OCI-LY7 (cell line): ENCODE measurements around the gene HMGCL. TPM values are rescaled to one million over a fixed set of nuclear protein-coding genes. Genes with fewer than 3 reads are reported as not detected.
"Not testable (repeated sequence)": the region's sequence is repeated elsewhere in the genome, so short reads cannot be mapped to it uniquely, and the experiment has no call there.

Source experiments
- BruUV-seq: library from RNA; stranded (reverse); fragments of 400-500 nt; replicated peaks from 2 replicates; lab custom pipeline; 2021; lab: Mats Ljungman, UMichigan
- CTCF ChIA-PET: fragments of 300-600 bp; sonication (Branson Sonifier 250); formaldehyde crosslinking; loops from one replicate; lab custom pipeline; 2022; ENCODE audit warnings: antibody characterized with exemption; ENCODE audit not compliant: unreplicated experiment; lab: Charles Lee
- POLR2A ChIA-PET: fragments of 300-600 bp; sonication (Branson Sonifier 250); formaldehyde crosslinking; loops from one replicate; lab custom pipeline; 2022; ENCODE audit warnings: antibody characterized with exemption; lab: Charles Lee
- DNase-seq: peaks from one replicate; pipeline ENCODE4 v3.0.0-alpha.2; 2015; ENCODE audit warnings: low spot score
- H2AFZ ChIP-seq: fragments of 200-600 bp; sonication (generic), shearing (Covaris generic); 2 replicates; pipeline ENCODE4 v1.6.1; 2014; ENCODE audit warnings: mild to moderate bottlenecking, antibody characterized with exemption, low read length, moderate library complexity
- H3K27ac ChIP-seq: fragments of 200-600 bp; sonication (generic); 2 replicates; pipeline ENCODE4 v1.5.1; 2014; ENCODE audit warnings: mixed run types, low read depth, mild to moderate bottlenecking, moderate library complexity, low read length, inconsistent platforms; ENCODE audit not compliant: poor library complexity, severe bottlenecking
- H3K36me3 ChIP-seq: fragments of 200-600 bp; sonication (generic); 2 replicates; pipeline ENCODE4 v1.6.1; 2014; ENCODE audit warnings: mild to moderate bottlenecking, antibody characterized with exemption, low read length, moderate library complexity, mixed read lengths; ENCODE audit not compliant: insufficient read depth
- H3K4me1 ChIP-seq: fragments of 200-600 bp; sonication (generic); 2 replicates; pipeline ENCODE4 v1.5.1; 2014; ENCODE audit warnings: mild to moderate bottlenecking, low read length; ENCODE audit not compliant: insufficient read depth, poor library complexity, severe bottlenecking
- H3K4me2 ChIP-seq: fragments of 200-600 bp; sonication (generic); 2 replicates; pipeline ENCODE4 v1.6.1; 2014; ENCODE audit warnings: mild to moderate bottlenecking, low read length
- H3K4me3 ChIP-seq: fragments of 200-600 bp; sonication (generic); 2 replicates; pipeline ENCODE4 v1.5.1; 2014; ENCODE audit warnings: mild to moderate bottlenecking, low read depth, low read length; ENCODE audit not compliant: poor library complexity, severe bottlenecking
- H3K79me2 ChIP-seq: fragments of 200-600 bp; sonication (generic); 2 replicates; pipeline ENCODE4 v1.6.1; 2016; ENCODE audit warnings: low read depth, mild to moderate bottlenecking, low read length, moderate library complexity, mixed read lengths; ENCODE audit not compliant: insufficient read depth
- H3K9me2 ChIP-seq: fragments of 200-600 bp; sonication (generic); 2 replicates; pipeline ENCODE4 v1.6.1; 2016; ENCODE audit warnings: mild to moderate bottlenecking, low read length, mixed read lengths; ENCODE audit not compliant: insufficient read depth
- H3K9me3 ChIP-seq: fragments of 200-600 bp; sonication (generic); 2 replicates; pipeline ENCODE4 v1.6.1; 2014; ENCODE audit warnings: mild to moderate bottlenecking, mixed run types, low read length, mixed read lengths
- H4K20me1 ChIP-seq: fragments of 200-600 bp; sonication (generic); 2 replicates; pipeline ENCODE4 v1.6.1; 2014; ENCODE audit warnings: mild to moderate bottlenecking, antibody characterized with exemption, low read length, moderate library complexity, mixed read lengths; ENCODE audit not compliant: insufficient read depth
- EZH2phosphoT487 ChIP-seq: fragments of 200-600 bp; sonication (generic); IDR thresholded peaks from 2 replicates; pipeline ENCODE4 v1.6.1; 2018; ENCODE audit warnings: low read depth, borderline replicate concordance, mild to moderate bottlenecking, mixed run types, antibody characterized with exemption, low read length, moderate library complexity, mixed read lengths
- intact Hi-C: fragments of 100-400 bp; cut with micrococcal nuclease; formaldehyde crosslinking; loops from one replicate; pipeline ENCODE4 v1.10.0; 2022; ENCODE audit not compliant: unreplicated experiment
- total RNA-seq, 2 experiments: library from RNA; depleted of rRNA in 1 of 2; stranded (reverse); fragments of >200 nt in 1 of 2; shearing (Covaris generic) in 1 of 2; gene quantifications; 2 replicates each; pipeline ENCODE4 v1.2.3, GENCODE V29; 2014 to 2022
- TF ChIP-seq, protein P1 (sequence below): fragments of 200-600 bp; sonication (generic); conservative IDR thresholded peaks from 2 replicates; pipeline ENCODE4 v1.5.1; 2014; ENCODE audit warnings: mild to moderate bottlenecking, antibody characterized with exemption, low read length, moderate library complexity, mixed read lengths

Gene HMGCL
- total RNA-seq, 2 experiments from 2014 or later: 13.1 to 30.7 TPM

DNA sequence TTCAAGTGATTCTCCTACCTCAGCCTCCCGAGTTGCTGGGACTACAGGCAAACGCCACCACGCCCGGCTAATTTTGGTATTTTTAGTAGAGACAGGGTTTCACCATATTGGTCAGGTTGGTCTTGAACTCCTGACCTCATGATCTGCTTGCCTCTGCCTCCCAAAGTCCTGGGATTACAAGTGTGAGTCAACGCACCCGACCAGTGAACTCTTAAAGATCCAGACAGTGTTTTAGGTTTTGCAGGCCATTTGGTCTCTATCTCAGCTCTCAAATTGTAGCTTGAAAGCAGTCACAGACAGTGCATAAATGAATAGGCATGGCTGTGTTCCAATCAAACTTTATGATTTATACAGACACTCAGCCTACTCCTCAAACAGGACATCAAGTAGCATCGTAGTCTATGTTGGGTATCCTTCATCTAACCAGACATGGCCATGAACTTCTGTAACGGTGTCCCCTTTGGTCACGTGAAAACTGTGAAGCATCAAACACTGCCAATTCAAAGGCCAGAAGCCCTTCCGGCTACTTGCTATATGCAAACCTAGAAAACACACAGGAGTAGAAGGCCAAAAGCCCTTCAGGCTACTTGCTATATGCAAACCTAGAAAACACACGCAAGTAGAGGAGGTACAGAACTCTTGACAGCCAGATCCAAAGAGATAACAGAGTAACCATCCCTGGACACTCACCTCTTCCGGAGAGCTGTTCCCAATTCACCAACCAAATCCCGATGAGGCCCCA, 39.7 kb upstream of the HMGCL start:
- Histone ChIP-seq H3K79me2 (no peaks in the 10 kb centered on the region), H3K9me3 (no peaks in the 10 kb centered on the region), H3K27ac (no peak overlapping the region), H3K9me2 (no peaks in the 10 kb centered on the region), H4K20me1 (no peaks in the 10 kb centered on the region), H2AFZ (no peak overlapping the region), H3K4me1 (peaks cover 25% of the 10 kb centered on the region), H3K4me3 (no peak overlapping the region), H3K4me2 (no peak overlapping the region), H3K36me3 (peaks cover 49% of the 10 kb centered on the region)
- intact Hi-C loops: loop anchor here (5.0 kb wide), 1 partner anchor 92 kb away; the partner anchor contains the start of gene PNRC2
- no peak for DNase-seq
- TF ChIP-seq, protein P1, sequence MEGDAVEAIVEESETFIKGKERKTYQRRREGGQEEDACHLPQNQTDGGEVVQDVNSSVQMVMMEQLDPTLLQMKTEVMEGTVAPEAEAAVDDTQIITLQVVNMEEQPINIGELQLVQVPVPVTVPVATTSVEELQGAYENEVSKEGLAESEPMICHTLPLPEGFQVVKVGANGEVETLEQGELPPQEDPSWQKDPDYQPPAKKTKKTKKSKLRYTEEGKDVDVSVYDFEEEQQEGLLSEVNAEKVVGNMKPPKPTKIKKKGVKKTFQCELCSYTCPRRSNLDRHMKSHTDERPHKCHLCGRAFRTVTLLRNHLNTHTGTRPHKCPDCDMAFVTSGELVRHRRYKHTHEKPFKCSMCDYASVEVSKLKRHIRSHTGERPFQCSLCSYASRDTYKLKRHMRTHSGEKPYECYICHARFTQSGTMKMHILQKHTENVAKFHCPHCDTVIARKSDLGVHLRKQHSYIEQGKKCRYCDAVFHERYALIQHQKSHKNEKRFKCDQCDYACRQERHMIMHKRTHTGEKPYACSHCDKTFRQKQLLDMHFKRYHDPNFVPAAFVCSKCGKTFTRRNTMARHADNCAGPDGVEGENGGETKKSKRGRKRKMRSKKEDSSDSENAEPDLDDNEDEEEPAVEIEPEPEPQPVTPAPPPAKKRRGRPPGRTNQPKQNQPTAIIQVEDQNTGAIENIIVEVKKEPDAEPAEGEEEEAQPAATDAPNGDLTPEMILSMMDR: no peak
- TF ChIP-seq EZH2phosphoT487: no peak
- ChIA-PET POLR2A (no interaction called here), CTCF (no interaction called here)
- no TSS peak for BruUV-seq

DNA sequence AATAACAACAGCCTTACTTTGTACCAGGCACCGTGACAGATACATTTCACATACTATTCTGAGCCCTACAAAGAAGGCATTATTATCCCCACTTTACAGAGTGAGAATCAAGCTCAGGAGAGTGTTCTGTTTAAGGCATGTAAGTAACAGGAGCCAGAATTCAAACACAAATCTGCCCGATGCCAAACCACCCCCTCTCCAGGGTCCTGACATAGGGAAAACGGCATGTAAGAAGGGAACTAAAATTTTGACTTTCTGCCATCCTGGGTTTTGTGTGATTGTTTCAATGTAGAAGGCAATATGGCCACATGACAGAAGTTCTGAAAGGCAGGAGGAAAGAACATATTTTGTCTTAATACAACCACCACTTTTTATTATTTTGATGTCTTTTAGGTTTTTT, 37.4 kb upstream of the HMGCL start:
- ChIA-PET CTCF (no interaction called here), POLR2A (interaction anchor here (0.9 kb wide), 1 partner anchor 60 kb away, joined by 3 read pairs; no protein-coding TSS in a partner anchor)
- no peak overlapping the region for H3K4me3 ChIP-seq
- peaks cover 15% of the 10 kb centered on the region for H3K4me1 ChIP-seq
- no peak overlapping the region for H2AFZ ChIP-seq
- no peak overlapping the region for H3K27ac ChIP-seq
- H3K79me2 ChIP-seq: no peaks in the 10 kb centered on the region
- H3K9me3 ChIP-seq: no peaks in the 10 kb centered on the region
- no peak for DNase-seq
- H3K9me2 ChIP-seq: no peaks in the 10 kb centered on the region
- no peaks in the 10 kb centered on the region for H4K20me1 ChIP-seq
- no TSS peak for BruUV-seq
- intact Hi-C loops: no loop called here
- no peak for TF ChIP-seq EZH2phosphoT487
- TF ChIP-seq, protein P1: no peak
- H3K36me3 ChIP-seq: peaks cover 68% of the 10 kb centered on the region
- H3K4me2 ChIP-seq: no peak overlapping the region

DNA sequence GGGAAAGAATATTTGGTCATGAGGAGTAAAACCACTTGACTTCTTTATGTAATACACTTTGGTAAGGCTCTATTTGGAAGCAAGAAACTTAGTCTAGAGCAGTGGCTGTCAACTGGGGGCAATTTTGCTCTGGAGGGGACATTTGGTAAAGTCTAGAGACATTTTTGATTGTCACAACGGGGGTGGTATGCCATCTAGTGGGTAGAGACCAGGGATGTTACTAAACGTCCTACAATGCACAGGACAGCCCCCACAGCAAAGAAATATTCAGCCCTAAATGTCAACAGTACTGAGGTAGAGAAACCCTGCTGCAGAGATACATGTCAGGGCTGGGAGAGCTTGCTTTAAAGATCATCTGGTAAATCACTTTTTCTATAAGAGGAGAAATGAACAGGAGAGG, 29.3 kb upstream of the HMGCL start:
- peak; percentile 54 for DNase-seq
- Histone ChIP-seq H3K9me3 (no peaks in the 10 kb centered on the region), H2AFZ (no peak overlapping the region), H4K20me1 (no peaks in the 10 kb centered on the region), H3K27ac (no peak overlapping the region), H3K4me1 (no peaks in the 10 kb centered on the region), H3K9me2 (no peaks in the 10 kb centered on the region), H3K4me2 (no peak overlapping the region), H3K4me3 (no peak overlapping the region), H3K36me3 (peaks cover 29% of the 10 kb centered on the region), H3K79me2 (no peaks in the 10 kb centered on the region)
- intact Hi-C loops: loop anchor here (1.0 kb wide), 2 partner anchors 45 to 82 kb away; no protein-coding TSS in a partner anchor
- ChIA-PET POLR2A (interaction anchor here (0.6 to 0.7 kb wide), 2 partner anchors 29 to 34 kb away, joined by 3 to 5 read pairs; partner anchors contain the start of gene HMGCL), CTCF (no interaction called here)
- TF ChIP-seq, protein P1: peak; percentile 77
- TF ChIP-seq EZH2phosphoT487: no peak
- no TSS peak for BruUV-seq

DNA sequence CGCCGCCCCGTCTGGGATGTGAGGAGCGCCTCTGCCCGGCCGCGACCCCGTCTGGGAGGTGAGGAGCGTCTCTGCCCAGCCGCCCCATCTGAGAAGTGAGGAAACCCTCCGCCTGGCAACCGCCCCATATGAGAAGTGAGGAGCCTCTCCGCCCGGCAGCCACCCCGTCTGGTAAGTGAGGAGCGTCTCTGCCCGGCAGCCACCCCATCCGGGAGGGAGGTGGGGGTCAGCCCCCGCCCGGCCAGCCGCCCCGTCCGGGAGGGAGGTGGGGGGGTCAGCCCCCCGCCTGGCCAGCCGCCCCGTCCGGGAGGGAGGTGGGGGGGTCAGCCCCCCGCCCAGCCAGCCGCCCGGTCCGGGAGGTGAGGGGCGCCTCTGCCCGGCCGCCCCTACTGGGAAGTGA, 27.9 kb upstream of the HMGCL start:
- H3K9me2 ChIP-seq, H3K4me1 ChIP-seq, H3K27ac ChIP-seq, H3K4me3 ChIP-seq, BruUV-seq, POLR2A ChIA-PET, intact Hi-C loops, H2AFZ ChIP-seq, H3K79me2 ChIP-seq, H4K20me1 ChIP-seq, DNase-seq, H3K4me2 ChIP-seq, H3K9me3 ChIP-seq, CTCF ChIA-PET: not testable (repeated sequence)
- peaks cover 27% of the 10 kb centered on the region for H3K36me3 ChIP-seq
